Activated CD8-positive, alpha-beta T cell treated with anti-CD3 and anti-CD28 coated beads for 36 hours (primary cell): ENCODE data around the gene ARPC1B. TPM values are rescaled to one million over a fixed set of nuclear protein-coding genes. Genes with fewer than 3 reads are reported as not detected.

Source experiments
- ATAC-seq: fragments of 200-7000 bp; cut with Tn5 transposase; one replicate; pipeline ENCODE4 v1.10.0; 2021; ENCODE audit warnings: mild to moderate bottlenecking, moderate library complexity
- CTCF ChIA-PET: fragments of 350-600 bp; sonication (Branson Sonifier 250); formaldehyde crosslinking; loops from one replicate; lab custom pipeline; 2021; ENCODE audit warnings: antibody characterized with exemption; lab: Charles Lee
- POLR2A ChIA-PET: fragments of 350-600 bp; sonication (Branson Sonifier 250); formaldehyde crosslinking; loops from one replicate; lab custom pipeline; 2021; ENCODE audit warnings: antibody characterized with exemption; lab: Charles Lee
- DNase-seq: peaks from one replicate; pipeline ENCODE4 v3.0.0-alpha.2; 2020
- H3K27ac Mint-ChIP-seq: one replicate; pipeline ENCODE4 v1.8.0; 2021; ENCODE audit warnings: mild to moderate bottlenecking, mixed read lengths
- H3K27me3 Mint-ChIP-seq: one replicate; pipeline ENCODE4 v1.8.0; 2021; ENCODE audit warnings: mixed read lengths
- H3K36me3 Mint-ChIP-seq: one replicate; pipeline ENCODE4 v1.8.0; 2021; ENCODE audit warnings: low read depth, mixed read lengths
- H3K4me1 Mint-ChIP-seq: one replicate; pipeline ENCODE4 v1.8.0; 2021; ENCODE audit warnings: low read depth, mixed read lengths
- H3K4me3 Mint-ChIP-seq: one replicate; pipeline ENCODE4 v1.8.0; 2021; ENCODE audit warnings: mild to moderate bottlenecking, moderate library complexity, mixed read lengths
- H3K9me3 Mint-ChIP-seq: one replicate; pipeline ENCODE4 v1.8.0; 2021; ENCODE audit warnings: mixed read lengths
- CTCF ChIP-seq: fragments of 200-600 bp; IDR thresholded peaks from one replicate; pipeline ENCODE4 v1.8.0; 2022; ENCODE audit warnings: antibody characterized with exemption, mild to moderate bottlenecking
- intact Hi-C: fragments of 100-400 bp; cut with micrococcal nuclease; formaldehyde crosslinking; loops from one replicate; pipeline ENCODE4 v1.10.0; 2022
- total RNA-seq, 2 experiments: library from RNA; stranded (reverse); gene quantifications; one replicate each; pipeline ENCODE4 v1.2.3, GENCODE V29; 2021

ARPC1B gene
- total RNA-seq, 2 experiments from 2014 or later: 304 to 307 TPM

GRCh38 chr7:99362801-99363200 lies 11.7 kb upstream of the ARPC1B start:
- no peak for DNase-seq
- Mint-ChIP-seq H3K36me3 (peaks cover 41% of the 10 kb centered on the region), H3K4me3 (no peak overlapping the region), H3K27ac (no peak overlapping the region), H3K9me3 (no peaks in the 10 kb centered on the region), H3K27me3 (no peaks in the 10 kb centered on the region), H3K4me1 (peaks cover 3% of the 10 kb centered on the region)
- ChIA-PET POLR2A (no interaction called here), CTCF (no interaction called here)
- TF ChIP-seq CTCF: no peak
- no peak for ATAC-seq
- intact Hi-C loops: no loop called here

- POLR2A ChIA-PET: no interaction called here
- Mint-ChIP-seq H3K36me3 (peaks cover 36% of the 10 kb centered on the region), H3K4me3 (no peak overlapping the region), H3K9me3 (no peaks in the 10 kb centered on the region), H3K27me3 (no peaks in the 10 kb centered on the region), H3K27ac (no peak overlapping the region), H3K4me1 (peaks cover 3% of the 10 kb centered on the region)
- DNase-seq (no peak), ATAC-seq (no peak)
- intact Hi-C loops: no loop called here
- TF ChIP-seq CTCF: no peak
- CTCF ChIA-PET: no interaction called here
Observed at GRCh38 chr7:99363286-99363685, 11.2 kb upstream of the ARPC1B start.

GRCh38 chr7:99365318-99366141 lies 9.0 kb upstream of the ARPC1B start:
- H3K27ac Mint-ChIP-seq: no peak overlapping the region
- peak; percentile 69 for TF ChIP-seq CTCF
- H3K4me1 Mint-ChIP-seq: peaks cover 10% of the 10 kb centered on the region
- ChIA-PET POLR2A (no interaction called here), CTCF (interaction anchor here (0.6 to 2.0 kb wide), 9 partner anchors 9 to 227 kb away, joined by 3 to 9 read pairs (median 5); no protein-coding TSS in a partner anchor)
- peaks cover 32% of the 10 kb centered on the region for H3K36me3 Mint-ChIP-seq
- peak; percentile 68 for DNase-seq
- H3K9me3 Mint-ChIP-seq: no peaks in the 10 kb centered on the region
- no peak overlapping the region for H3K4me3 Mint-ChIP-seq
- ATAC-seq: peak; percentile 79
- intact Hi-C loops: no loop called here
- no peaks in the 10 kb centered on the region for H3K27me3 Mint-ChIP-seq

- H3K4me1 Mint-ChIP-seq: peaks cover 7% of the 10 kb centered on the region
- H3K27ac Mint-ChIP-seq: no peak overlapping the region
- CTCF ChIA-PET: interaction anchor here (0.8 kb wide), 1 partner anchor 19 kb away, joined by 7 read pairs; no protein-coding TSS in a partner anchor
- POLR2A ChIA-PET: interaction anchor here (1.0 kb wide), 1 partner anchor 14 kb away, joined by 3 read pairs; no protein-coding TSS in a partner anchor
- no peak overlapping the region for H3K4me3 Mint-ChIP-seq
- peaks cover 26% of the 10 kb centered on the region for H3K36me3 Mint-ChIP-seq
- no peak for ATAC-seq
- DNase-seq: no peak
- no peaks in the 10 kb centered on the region for H3K9me3 Mint-ChIP-seq
- intact Hi-C loops: no loop called here
- TF ChIP-seq CTCF: no peak
- H3K27me3 Mint-ChIP-seq: no peaks in the 10 kb centered on the region
Observed at GRCh38 chr7:99366646-99367045, 7.9 kb upstream of the ARPC1B start.
